ENCODE results near the gene XPO6.

XPO6 gene

GRCh38 chr16:28180655-28181460, 30.9 kb downstream of the XPO6 start:
- H3K4me3 ChIP-seq (replicated peaks; ENCODE audit: low read depth, low read length) = no peak overlapping the region
- no peak for TF ChIP-seq CTCF (IDR thresholded peaks at IDR 0.05; ENCODE audit: low read depth, low read length, missing control alignments)
- no peak for DNase-seq (ENCODE audit: extremely low read depth, low read depth)

GRCh38 chr16:28179354-28179753, 32.4 kb downstream of the XPO6 start:
- DNase-seq (ENCODE audit: extremely low read depth, low read depth) = no peak
- no peak for TF ChIP-seq CTCF (IDR thresholded peaks at IDR 0.05; ENCODE audit: low read depth, low read length, missing control alignments)
- H3K4me3 ChIP-seq (replicated peaks; ENCODE audit: low read depth, low read length) = no peak overlapping the region

- no peak overlapping the region for H3K4me3 ChIP-seq (replicated peaks; ENCODE audit: low read depth, low read length)
- TF ChIP-seq CTCF (IDR thresholded peaks at IDR 0.05; ENCODE audit: low read depth, low read length, missing control alignments) = no peak
- DNase-seq (ENCODE audit: extremely low read depth, low read depth) = no peak
These were observed 36.0 kb downstream of the XPO6 start for GRCh38 chr16:28175715-28176114.

GRCh38 chr16:28172336-28172735, 39.4 kb downstream of the XPO6 start:
- H3K4me3 ChIP-seq (replicated peaks; ENCODE audit: low read depth, low read length) = no peak overlapping the region
- no peak for DNase-seq (ENCODE audit: extremely low read depth, low read depth)
- no peak for TF ChIP-seq CTCF (IDR thresholded peaks at IDR 0.05; ENCODE audit: low read depth, low read length, missing control alignments)

GRCh38 chr16:28171816-28172215, 39.9 kb downstream of the XPO6 start:
- TF ChIP-seq CTCF (IDR thresholded peaks at IDR 0.05; ENCODE audit: low read depth, low read length, missing control alignments) = no peak
- DNase-seq (ENCODE audit: extremely low read depth, low read depth) = no peak
- H3K4me3 ChIP-seq (replicated peaks; ENCODE audit: low read depth, low read length) = no peak overlapping the region

GRCh38 chr16:28168991-28169554, 42.7 kb downstream of the XPO6 start:
- H3K4me3 ChIP-seq (replicated peaks; ENCODE audit: low read depth, low read length) = no peak overlapping the region
- DNase-seq (ENCODE audit: extremely low read depth, low read depth) = no peak
- no peak for TF ChIP-seq CTCF (IDR thresholded peaks at IDR 0.05; ENCODE audit: low read depth, low read length, missing control alignments)
